ENCODE measurements around the gene CTNNAL1.
A peak's percentile ranks its signal among the peaks of the same experiment; 100 is the strongest.
"Not testable (repeated sequence)": the region's sequence is repeated elsewhere in the genome, so short reads cannot be mapped to it uniquely, and the experiment has no call there.

The CTNNAL1 gene

DNA sequence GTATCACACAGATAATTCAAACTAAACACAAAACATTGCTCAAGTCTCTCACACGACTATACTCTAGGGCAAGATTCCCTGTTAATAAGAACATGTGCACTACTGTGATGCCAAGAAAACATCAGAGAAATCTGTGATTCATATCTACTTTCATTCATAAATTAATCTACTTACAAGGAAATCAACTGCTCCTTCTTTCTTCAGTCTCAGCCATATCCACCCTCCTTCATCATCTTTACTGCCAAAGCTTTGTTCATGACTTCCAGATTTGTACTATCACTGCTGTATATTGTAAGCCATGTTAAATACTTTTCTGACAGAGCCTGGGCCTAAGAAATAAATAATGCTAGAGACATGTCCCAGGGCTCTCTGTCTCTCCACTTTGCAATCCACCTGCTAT is 35.1 kb downstream of the CTNNAL1 start:
- DNase-seq: no peak

DNA sequence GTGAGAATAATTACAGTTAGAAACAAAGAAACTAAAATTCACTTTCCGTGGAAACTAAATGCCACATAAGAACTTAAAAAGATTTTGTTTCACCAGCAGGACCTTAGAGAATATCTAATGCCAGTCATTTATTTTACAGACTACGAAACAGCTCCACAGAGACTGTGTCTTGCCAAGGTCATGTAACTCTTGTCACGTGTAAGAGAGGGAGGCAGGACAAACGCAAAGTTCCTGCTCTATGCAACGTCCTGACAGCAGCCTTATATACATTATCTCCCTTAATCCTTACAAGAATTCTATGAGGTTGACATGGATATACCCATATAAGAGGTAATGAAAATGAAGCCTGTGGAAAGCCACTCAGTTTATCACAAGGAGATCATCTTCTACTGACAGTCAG is 39.4 kb downstream of the CTNNAL1 start:
- DNase-seq: no peak

DNA sequence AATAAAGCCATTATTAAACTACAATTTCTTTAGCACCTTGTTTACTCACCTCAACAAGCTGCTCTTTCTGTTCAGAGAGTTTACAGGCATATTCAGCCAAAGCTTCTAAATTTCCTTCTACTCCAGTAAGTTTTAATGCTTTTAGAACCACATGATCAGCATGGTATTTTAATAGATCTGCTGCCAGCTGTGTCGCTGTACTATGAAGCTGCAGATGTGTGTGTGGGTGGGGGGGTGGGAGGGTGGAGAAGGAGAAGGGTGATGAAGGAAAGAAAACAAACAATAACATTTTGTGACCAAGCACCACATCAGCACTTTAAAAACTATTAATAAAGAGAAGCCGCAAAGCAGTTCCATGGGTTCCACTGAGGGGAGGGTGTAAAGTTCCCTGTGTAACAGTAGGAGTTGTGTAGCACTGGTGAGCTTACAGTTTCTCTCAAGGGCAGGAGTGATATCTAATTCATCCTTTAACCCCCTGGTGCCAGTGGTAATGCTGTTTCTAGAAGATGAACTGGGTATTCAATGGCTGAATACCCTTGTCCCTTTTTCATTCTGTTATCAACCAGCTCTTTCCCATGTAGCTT is 40.6 kb downstream of the CTNNAL1 start:
- no peak for DNase-seq

DNA sequence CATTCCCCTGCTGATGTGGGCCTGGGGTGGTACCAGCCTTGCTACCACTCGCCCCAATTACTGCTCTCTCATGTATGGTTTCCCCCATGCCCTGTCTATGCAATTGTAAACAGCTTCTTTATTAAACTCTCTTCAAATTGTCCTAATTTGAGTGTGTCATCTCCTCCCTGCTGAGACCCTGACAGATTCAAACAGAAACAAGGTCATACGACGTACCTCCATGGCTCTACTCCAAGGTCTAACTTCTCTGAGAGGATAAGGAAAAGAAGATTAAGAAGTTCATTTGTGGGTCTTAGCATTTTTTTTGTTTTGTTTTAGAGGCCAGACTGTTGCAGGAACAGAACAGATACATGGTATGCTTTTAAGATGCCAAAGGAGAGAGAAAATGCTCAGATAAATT is 41.1 kb downstream of the CTNNAL1 start:
- no peak for DNase-seq

GRCh38 chr9:108971392-108971791 is 41.9 kb downstream of the CTNNAL1 start:
- DNase-seq: not testable (repeated sequence)

GRCh38 chr9:108967916-108968315 is 45.4 kb downstream of the CTNNAL1 start:
- no peak for DNase-seq

GRCh38 chr9:108963459-108964143 is 49.7 kb downstream of the CTNNAL1 start:
- DNase-seq: no peak

DNA sequence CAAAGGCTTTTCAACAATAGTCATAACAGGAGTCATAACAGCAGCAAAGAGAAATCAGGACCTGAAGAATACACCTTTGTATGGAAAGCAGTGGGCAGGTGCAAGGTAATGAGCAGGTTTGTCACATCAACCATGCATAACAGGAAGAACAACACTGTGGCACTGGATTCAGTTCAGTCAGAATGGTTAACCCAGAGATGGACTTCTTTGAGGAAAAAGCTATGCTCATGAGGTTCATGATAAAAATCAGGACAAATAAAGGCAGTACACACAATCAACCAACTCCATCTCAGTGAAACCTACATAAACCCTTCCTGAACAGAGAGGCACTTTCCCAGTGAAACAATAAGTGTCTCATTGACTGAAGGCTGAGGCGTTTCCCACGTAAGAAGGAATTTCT is 52.1 kb downstream of the CTNNAL1 start:
- DNase-seq: no peak

DNA sequence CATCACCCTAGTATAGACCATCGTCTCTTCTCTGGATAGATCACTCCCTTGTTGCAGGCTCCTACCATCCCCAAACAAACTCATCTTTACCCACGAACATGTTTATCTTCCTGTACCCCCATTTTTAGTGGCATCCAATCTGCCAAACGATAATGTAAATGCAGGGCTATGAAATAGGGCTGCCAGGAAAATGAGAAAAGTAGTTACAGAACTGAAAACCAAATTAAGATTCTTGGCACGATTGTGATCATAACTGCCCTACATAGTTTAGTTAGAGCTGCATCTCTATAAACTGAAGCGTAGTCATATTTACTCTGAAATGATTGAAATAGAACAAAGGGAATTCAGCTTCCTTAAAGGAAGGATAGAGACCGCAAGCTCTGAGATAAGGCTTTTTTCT is 53.0 kb downstream of the CTNNAL1 start:
- no peak for DNase-seq

GRCh38 chr9:108956631-108957026 is 56.7 kb downstream of the CTNNAL1 start:
- no peak for DNase-seq

- DNase-seq: no peak
These were observed 57.2 kb downstream of the CTNNAL1 start for GRCh38 chr9:108956022-108956630.

DNA sequence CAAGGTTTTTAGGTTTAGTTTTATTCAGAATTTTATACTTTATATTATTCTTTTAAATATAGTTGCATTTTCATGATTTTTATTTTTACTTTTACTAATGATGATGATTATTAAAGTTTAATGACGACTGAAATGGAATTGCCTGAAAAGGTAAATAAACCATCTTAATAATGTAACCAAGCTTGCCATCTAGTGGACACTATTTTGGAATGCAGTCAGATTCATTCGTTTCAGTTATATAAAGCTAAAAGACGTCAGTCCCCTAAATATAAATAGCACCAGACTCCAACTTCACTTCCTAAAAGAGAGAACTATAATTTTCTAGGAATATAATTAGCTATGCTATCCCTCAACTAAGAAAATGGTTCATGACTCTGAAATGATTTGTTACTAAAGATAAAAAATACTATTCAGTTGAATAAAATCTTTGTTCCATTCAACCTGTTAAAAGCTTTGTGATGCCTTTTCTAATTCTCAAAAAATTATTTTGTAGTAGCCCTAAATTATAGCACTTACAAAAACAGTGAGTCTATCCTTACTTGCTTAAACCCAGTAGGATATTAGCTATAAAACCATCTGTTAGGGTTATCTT is 59.2 kb downstream of the CTNNAL1 start:
- no peak for DNase-seq

- DNase-seq: no peak
These were observed 61.7 kb downstream of the CTNNAL1 start for GRCh38 chr9:108951578-108951977.

DNA sequence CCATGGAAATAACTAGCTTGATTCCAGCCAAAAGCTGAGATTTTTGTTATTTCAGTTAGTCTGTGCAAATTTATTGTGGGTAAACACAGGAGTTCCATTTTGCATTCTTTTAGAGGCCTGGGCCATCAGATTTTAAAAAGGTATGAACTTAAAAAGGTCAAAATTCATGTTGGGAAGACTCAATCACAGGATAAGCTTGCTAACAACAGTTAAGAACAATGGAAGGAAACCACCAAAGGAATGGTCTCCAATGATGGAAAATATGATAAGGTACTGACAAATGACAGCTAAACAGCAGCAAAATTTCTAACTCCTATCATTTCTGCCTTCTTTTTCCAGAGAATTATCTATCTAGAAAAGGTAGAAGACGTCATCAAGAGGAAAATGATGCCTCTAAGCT is 63.1 kb downstream of the CTNNAL1 start:
- no peak for DNase-seq

DNA sequence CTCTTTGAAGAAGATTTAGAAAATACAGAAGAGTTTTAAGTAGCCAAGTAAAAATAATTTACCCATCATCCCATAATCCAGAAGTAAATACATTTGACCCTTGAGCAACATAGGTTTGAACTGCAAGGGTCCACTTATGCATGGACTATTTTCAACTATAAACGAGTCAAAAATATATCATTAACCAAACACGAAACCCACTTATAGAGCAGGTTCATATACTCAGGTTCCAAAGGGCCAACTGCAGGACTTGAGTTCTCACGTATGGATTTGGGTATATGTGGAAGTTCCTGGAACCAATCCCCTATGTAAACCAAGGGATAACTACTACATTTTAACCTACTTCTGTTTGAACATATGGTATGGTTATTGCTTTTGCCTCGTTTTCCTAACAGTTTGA is 73.3 kb downstream of the CTNNAL1 start:
- DNase-seq: no peak

DNA sequence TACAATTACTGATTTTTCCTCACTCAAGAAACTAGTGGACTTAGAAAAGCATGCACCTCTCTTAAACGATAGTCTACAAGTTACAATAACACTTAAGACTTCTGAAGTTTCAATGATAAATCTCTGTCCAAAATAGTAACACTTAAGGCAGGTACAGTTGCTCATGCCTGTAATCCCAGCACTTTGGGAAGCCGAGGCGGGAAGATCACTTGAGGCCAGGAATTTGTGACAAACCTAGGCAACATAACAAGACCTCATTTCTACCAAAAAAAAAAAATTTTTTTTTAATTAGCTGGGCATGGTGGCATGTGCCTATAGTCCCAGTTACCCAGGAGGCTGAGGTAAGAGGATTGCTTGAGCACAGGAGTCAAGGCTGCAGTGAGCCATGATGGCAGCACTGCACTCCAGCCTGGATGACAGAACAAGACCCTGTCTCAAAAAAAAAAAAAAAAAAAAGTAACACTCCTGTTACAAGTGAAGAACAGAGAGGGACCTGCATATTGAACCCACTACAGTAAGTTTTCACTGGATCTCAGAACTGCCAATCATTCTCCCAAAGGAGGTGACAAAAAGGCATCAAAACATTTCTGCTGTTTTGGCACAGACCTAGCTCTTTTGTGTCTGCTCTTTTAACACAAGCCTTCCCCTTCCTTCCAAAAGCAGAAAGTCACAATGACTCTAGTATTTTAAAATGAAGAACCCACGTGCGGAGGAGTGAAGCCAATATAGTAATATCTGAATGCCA is 75.6 kb downstream of the CTNNAL1 start:
- DNase-seq: no peak

DNA sequence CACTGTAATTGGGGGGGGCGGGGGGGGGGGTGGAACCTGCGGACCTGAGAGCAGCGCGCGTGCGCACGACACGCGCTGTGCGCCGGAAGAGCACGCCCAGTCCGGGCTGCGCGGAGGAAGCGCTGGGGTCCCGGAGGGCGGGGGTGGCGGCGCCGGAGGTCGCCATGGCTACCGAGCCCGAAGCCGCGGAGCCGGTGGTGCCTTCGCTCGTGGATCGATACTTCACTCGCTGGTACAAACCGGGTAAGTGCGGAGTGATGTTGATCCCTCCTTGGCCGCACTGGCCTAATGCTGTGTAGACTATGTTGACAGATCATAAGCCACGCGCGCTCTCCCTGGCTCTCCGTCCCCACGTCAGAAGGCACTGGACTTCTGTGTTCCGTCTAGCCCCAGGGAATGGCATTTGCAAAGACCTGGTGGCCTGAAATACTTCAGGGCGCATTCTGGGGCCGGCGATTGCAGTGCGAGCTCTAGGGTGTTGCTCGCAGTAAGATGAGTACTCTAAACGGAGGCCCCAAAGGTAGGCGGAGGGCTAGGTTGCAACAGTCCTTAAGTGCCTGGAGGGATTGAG is 78.9 kb downstream of the CTNNAL1 start, which contains the start of gene ABITRAM:
ABITRAM (plus strand) TSS at position 78 of the 571 bp plus-strand sequence; CDS start at position 165, 87 bp downstream.
- no peak for DNase-seq

DNA sequence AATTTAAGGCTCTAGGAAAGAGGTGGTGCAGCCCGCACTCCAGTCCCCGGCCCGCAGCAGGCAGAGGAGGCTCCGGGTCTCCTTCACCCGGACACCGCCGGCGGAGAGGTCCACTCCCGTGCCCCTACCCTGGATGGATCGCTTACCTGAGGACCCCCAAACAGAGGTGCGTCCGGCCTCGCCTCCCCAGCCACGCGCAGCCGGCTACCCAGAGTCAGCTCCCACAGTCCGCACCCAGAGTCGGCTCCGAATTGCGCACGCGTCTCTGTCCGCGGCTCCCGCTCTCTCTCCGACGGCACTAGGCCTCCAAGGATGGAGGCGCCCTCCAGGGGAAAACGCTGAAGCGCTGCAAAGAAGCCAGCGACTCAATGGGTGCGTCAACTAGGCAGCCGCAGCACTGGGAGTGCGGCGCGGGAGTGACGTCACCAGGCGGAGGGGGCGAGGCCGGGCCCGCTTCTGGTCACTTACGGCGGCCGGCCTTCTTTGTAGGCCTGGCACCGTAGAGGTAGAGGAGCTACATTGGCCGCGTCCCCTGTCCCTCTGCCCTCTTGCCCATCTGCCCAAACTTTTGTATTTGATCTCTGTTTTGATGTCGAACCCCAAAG is 79.5 kb downstream of the CTNNAL1 start, which contains the start of gene ELP1:
ELP1 (minus strand) TSS at position 407 of the 605 bp plus-strand sequence. CDS start 2,978 bp downstream, outside the sequence.
- peak; percentile 15 for DNase-seq

DNA sequence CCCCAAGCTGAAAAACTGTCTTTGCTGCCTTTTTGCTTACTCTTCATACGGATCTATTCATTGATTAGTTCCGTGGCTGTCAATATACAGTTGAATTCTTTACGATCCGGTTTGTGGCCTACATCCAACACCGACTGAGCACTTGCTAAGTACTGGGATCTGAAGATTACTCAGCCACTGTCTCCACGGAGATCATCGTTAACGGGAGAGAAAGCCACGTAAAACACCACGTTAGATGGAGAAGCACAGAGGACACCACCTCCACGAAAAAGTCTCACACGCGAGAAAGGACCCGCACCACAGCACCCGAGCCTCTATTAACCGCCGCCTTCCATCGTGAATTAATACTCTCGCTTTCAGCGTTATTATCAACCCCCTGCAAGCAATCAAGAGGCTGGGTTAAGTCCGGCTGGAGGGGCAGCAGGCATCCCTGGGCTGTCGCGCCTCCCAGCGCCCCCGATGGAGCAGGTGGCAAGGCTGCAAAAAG is 80.0 kb downstream of the CTNNAL1 start:
- DNase-seq: no peak

DNA sequence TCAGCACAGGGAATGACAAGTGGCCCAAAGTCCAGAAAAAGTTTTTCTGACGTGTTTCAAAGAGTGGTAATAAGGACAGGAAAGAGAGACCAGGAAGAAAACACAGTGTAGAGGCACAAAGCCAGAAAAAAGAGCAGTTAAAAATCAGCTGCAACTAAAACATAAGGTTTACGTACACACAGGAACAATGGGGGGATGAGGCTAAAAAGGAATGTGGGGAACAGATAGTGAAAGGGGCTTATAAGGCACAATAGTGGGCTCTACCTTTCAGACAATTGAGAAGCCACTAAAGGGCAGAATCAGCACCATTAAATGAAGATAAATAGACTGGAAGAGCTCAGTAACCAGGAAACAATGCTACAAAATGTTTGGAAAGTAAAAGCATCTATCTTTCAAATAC is 84.9 kb downstream of the CTNNAL1 start:
- DNase-seq: no peak

- no peak for DNase-seq
These were observed 88.8 kb downstream of the CTNNAL1 start for GRCh38 chr9:108924466-108924865.

- no peak for DNase-seq
These were observed 92.1 kb downstream of the CTNNAL1 start for GRCh38 chr9:108921200-108921599.

Data from SIG-M5 (cell line).